GM19043 (cell line): Measurements from ENCODE around the gene ZNF507.
"Not testable (repeated sequence)": the region's sequence is repeated elsewhere in the genome, so short reads cannot be mapped to it uniquely, and the experiment has no call there.

Experiments
- ATAC-seq: cut with Tn5 transposase; IDR thresholded peaks from one replicate; pipeline ENCODE4 v1.9.1; 2021; ENCODE audit warnings: low read depth; ENCODE audit not compliant: unreplicated experiment

ZNF507 gene

GRCh38 chr19:32406161-32407003, 61.0 kb downstream of the ZNF507 start:
- no peak for ATAC-seq

GRCh38 chr19:32407004-32407992, 61.9 kb downstream of the ZNF507 start:
- no peak for ATAC-seq

GRCh38 chr19:32415246-32415645, 69.8 kb downstream of the ZNF507 start:
- no peak for ATAC-seq

- no peak for ATAC-seq
These were observed 70.3 kb downstream of the ZNF507 start for GRCh38 chr19:32415669-32416068.

GRCh38 chr19:32416749-32417456, 71.5 kb downstream of the ZNF507 start:
- ATAC-seq, result no peak

GRCh38 chr19:32418155-32418554, 72.7 kb downstream of the ZNF507 start:
- ATAC-seq, result no peak

- no peak for ATAC-seq
These were observed 76.4 kb downstream of the ZNF507 start for GRCh38 chr19:32421589-32422361.

GRCh38 chr19:32422435-32422834, 77.0 kb downstream of the ZNF507 start:
- no peak for ATAC-seq

GRCh38 chr19:32423944-32424343, 78.5 kb downstream of the ZNF507 start:
- not testable (repeated sequence) for ATAC-seq

- no peak for ATAC-seq
These were observed 82.1 kb downstream of the ZNF507 start for GRCh38 chr19:32427536-32427935.

GRCh38 chr19:32436692-32437091, 91.3 kb downstream of the ZNF507 start:
- ATAC-seq, result no peak

- ATAC-seq, result no peak
These were observed 91.7 kb downstream of the ZNF507 start for GRCh38 chr19:32437096-32437495.
